HCT116 (cell line): ENCODE results near the gene FTCDNL1. TPM values are rescaled to one million over a fixed set of nuclear protein-coding genes. Genes with fewer than 3 reads are reported as not detected.

Experiments
- ATAC-seq: fragments of 200-7000 bp; cut with Tn5 transposase; 2 replicates; pipeline ENCODE4 v1.9.1; 2020; ENCODE audit warnings: mild to moderate bottlenecking, moderate library complexity
- BruUV-seq: library from RNA; stranded (reverse); fragments of 400-500 nt; replicated peaks from 2 replicates; lab custom pipeline; 2021; lab: Mats Ljungman, UMichigan
- CTCF ChIA-PET: fragments of 300-600 bp; sonication (Branson Sonifier 250); formaldehyde crosslinking; loops from one replicate; lab custom pipeline; 2021; ENCODE audit warnings: antibody characterized with exemption; lab: Charles Lee
- POLR2A ChIA-PET: fragments of 300-600, 350-600 bp; sonication (Branson Sonifier 250); formaldehyde crosslinking; loops from one replicate; lab custom pipeline; 2021; ENCODE audit warnings: antibody characterized with exemption; lab: Charles Lee
- RAD21 ChIA-PET, 2 experiments: fragments of 300-600 bp; sonication (Branson Sonifier 250); formaldehyde crosslinking; loops; one replicate each; lab custom pipeline; 2023; ENCODE audit warnings: low total read pairs in 2 of 2; ENCODE audit not compliant: uncharacterized antibody in 2 of 2, unreplicated experiment in 2 of 2, low non-redundant PET in 1 of 2; lab: Charles Lee
- DNase-seq: peaks from one replicate; pipeline ENCODE4 v3.0.0-alpha.2; 2010; ENCODE audit warnings: low read depth, low spot score
- H2AFZ ChIP-seq: fragments of 200-600 bp; shearing (Covaris generic), sonication (generic); 2 replicates; pipeline ENCODE4 v1.6.1; 2017; ENCODE audit warnings: low read depth, mixed run types, mixed read lengths, antibody characterized with exemption, low read length; ENCODE audit not compliant: poor library complexity, severe bottlenecking
- H3K27ac ChIP-seq: 2 replicates; pipeline ENCODE4 v1.5.1; 2012; ENCODE audit warnings: low read depth, low read length
- H3K27me3 ChIP-seq: fragments of 200-600 bp; sonication (generic); 2 replicates; pipeline ENCODE4 v1.6.1; 2016; ENCODE audit warnings: mixed run types, low read length, mixed read lengths; ENCODE audit not compliant: insufficient read depth
- H3K36me3 ChIP-seq, 2 experiments: fragments of 200-500 bp in 1 of 2; fragments of 200-600 bp in 1 of 2; sonication (Bioruptor generic) in 1 of 2; sonication (generic) in 1 of 2; 2 replicates each; pipeline versions ENCODE4 v1.5.1 to v1.6.1; 2014 to 2016; ENCODE audit warnings: low read length in 2 of 2, inconsistent platforms in 1 of 2, mixed read lengths in 1 of 2, mixed run types in 1 of 2; ENCODE audit not compliant: insufficient read depth in 2 of 2, control insufficient read depth in 1 of 2
- H3K4me1 ChIP-seq, 2 experiments: fragments of 200-600 bp in 1 of 2; sonication (generic) in 1 of 2; 2 replicates each; pipeline versions ENCODE4 v1.5.1 to v1.6.1; 2012 to 2017; ENCODE audit warnings: low read length in 2 of 2, inconsistent platforms in 1 of 2, mild to moderate bottlenecking in 1 of 2, mixed read lengths in 1 of 2, mixed run types in 1 of 2, moderate library complexity in 1 of 2; ENCODE audit not compliant: insufficient read depth in 2 of 2, control insufficient read depth in 1 of 2
- H3K4me2 ChIP-seq: fragments of 200-600 bp; sonication (generic); 2 replicates; pipeline ENCODE4 v1.6.1; 2017; ENCODE audit warnings: mixed run types, low read length, mixed read lengths
- H3K4me3 ChIP-seq, 2 experiments: fragments of 200-600 bp in 1 of 2; sonication (generic) in 1 of 2; replicated peaks in 1 of 2; 2 replicates each; pipeline ENCODE4 v1.5.1; 2011 to 2016; ENCODE audit warnings: low read length in 2 of 2, control low read depth in 1 of 2, low read depth in 1 of 2, mild to moderate bottlenecking in 1 of 2, mixed read lengths in 1 of 2, mixed run types in 1 of 2
- H3K79me2 ChIP-seq: fragments of 200-600 bp; sonication (generic); 2 replicates; pipeline ENCODE4 v1.6.1; 2017; ENCODE audit warnings: mild to moderate bottlenecking, mixed run types, low read length, moderate library complexity, mixed read lengths; ENCODE audit not compliant: insufficient read depth
- H3K9ac ChIP-seq: fragments of 200-600 bp; sonication (generic); 2 replicates; pipeline ENCODE4 v1.6.1; 2016; ENCODE audit warnings: low read length, mixed read lengths
- H3K9me2 ChIP-seq: fragments of 200-600 bp; sonication (generic), shearing (Covaris generic); 2 replicates; pipeline ENCODE4 v1.6.1; 2017; ENCODE audit warnings: mixed run types, mild to moderate bottlenecking, moderate library complexity; ENCODE audit not compliant: insufficient read depth
- H3K9me3 ChIP-seq, 2 experiments: fragments of 200-500 bp in 1 of 2; fragments of 200-600 bp in 1 of 2; sonication (Bioruptor generic) in 1 of 2; sonication (generic) in 1 of 2; 2 replicates each; pipeline ENCODE4 v1.6.1; 2014 to 2017; ENCODE audit warnings: low read length in 2 of 2, mixed read lengths in 2 of 2, inconsistent platforms in 1 of 2, low read depth in 1 of 2, mild to moderate bottlenecking in 1 of 2, mixed run types in 1 of 2, moderate library complexity in 1 of 2; ENCODE audit not compliant: control insufficient read depth in 1 of 2, insufficient read depth in 1 of 2
- H4K20me1 ChIP-seq: fragments of 200-600 bp; sonication (generic), shearing (Covaris generic); 2 replicates; pipeline ENCODE4 v1.6.1; 2017; ENCODE audit warnings: mixed run types, mild to moderate bottlenecking, moderate library complexity; ENCODE audit not compliant: insufficient read depth
- CEBPB ChIP-seq: IDR thresholded peaks from 2 replicates; pipeline ENCODE4 v1.6.1; 2012; ENCODE audit warnings: low read depth
- EZH2 ChIP-seq: fragments of 200-600 bp; sonication (generic); IDR thresholded peaks from 2 replicates; pipeline ENCODE4 v1.6.1; 2017; ENCODE audit warnings: antibody characterized with exemption, mixed run types
- FOSL1 ChIP-seq: IDR thresholded peaks from 2 replicates; pipeline ENCODE4 v1.6.1; 2012; ENCODE audit warnings: low read depth
- JUND ChIP-seq: IDR thresholded peaks from 2 replicates; pipeline ENCODE4 v1.6.1; 2012
- POLR2A ChIP-seq: IDR thresholded peaks from 2 replicates; pipeline ENCODE4 v1.7.0; 2011; ENCODE audit warnings: borderline replicate concordance; ENCODE audit not compliant: insufficient read depth, insufficient read length; ENCODE audit errors: extremely low read depth
- POLR2AphosphoS5 ChIP-seq: IDR thresholded peaks from 2 replicates; pipeline ENCODE4 v1.6.1; 2011; ENCODE audit warnings: mild to moderate bottlenecking, low read depth, low read length, moderate library complexity
- RAD21 ChIP-seq: IDR thresholded peaks from 2 replicates; pipeline ENCODE4 v1.6.1; 2012; ENCODE audit warnings: low read depth, mild to moderate bottlenecking
- SIN3A ChIP-seq: IDR thresholded peaks from 2 replicates; pipeline ENCODE4 v1.6.1; 2012; ENCODE audit warnings: low read depth
- SP1 ChIP-seq: IDR thresholded peaks from 2 replicates; pipeline ENCODE4 v1.6.1; 2012; ENCODE audit warnings: low read depth
- ZFX ChIP-seq: fragments of 450-650 bp; IDR thresholded peaks from 2 replicates; pipeline ENCODE4 v1.6.1; 2017
- ZNF274 ChIP-seq: fragments of 200-500 bp; sonication (Bioruptor generic); IDR thresholded peaks from 2 replicates; pipeline ENCODE4 v1.6.1; 2014; ENCODE audit warnings: mild to moderate bottlenecking, low read depth, low read length, inconsistent platforms
- intact Hi-C: fragments of 100-400 bp; cut with micrococcal nuclease; formaldehyde crosslinking; loops from 2 replicates; pipeline ENCODE4 v1.10.0; 2022
- total RNA-seq: library from RNA; stranded (reverse); gene quantifications from one replicate; pipeline ENCODE4 v1.2.1, GENCODE V29; 2021; ENCODE audit not compliant: unreplicated experiment
- TF ChIP-seq, protein P1 (sequence below): IDR thresholded peaks from 2 replicates; pipeline ENCODE4 v1.6.1; 2011; ENCODE audit warnings: mild to moderate bottlenecking, low read length, moderate library complexity; ENCODE audit not compliant: insufficient replicate concordance; ENCODE audit errors: extremely low read depth

FTCDNL1 gene
- total RNA-seq, 1 experiment from 2014 or later, result 2.6 TPM

DNA sequence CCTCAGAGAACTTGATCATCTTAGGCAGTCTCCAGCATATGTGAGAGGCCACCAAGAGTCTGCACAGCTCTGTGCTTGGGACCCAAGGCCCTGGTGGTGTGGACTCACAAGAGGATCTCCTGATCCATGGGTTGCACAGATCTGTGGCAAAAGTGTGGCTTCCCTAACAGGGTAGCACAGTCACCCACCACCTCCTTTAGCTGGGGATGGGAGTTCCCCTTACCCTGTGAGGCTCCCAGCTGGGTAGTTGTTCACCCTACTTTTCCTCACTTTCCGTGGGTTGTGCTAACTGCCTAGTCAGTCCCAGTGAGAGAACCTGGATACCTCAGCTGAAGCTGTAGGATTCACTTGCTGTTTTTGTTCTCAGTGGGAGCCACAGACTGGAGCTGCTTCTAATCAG is 123.7 kb downstream of the FTCDNL1 start:
- Histone ChIP-seq H4K20me1 (no peaks in the 10 kb centered on the region), H3K4me1 (no peaks in the 10 kb centered on the region), H3K27ac (no peak overlapping the region), H3K27me3 (no peaks in the 10 kb centered on the region), H3K9ac (no peak overlapping the region), H3K4me2 (no peak overlapping the region), H3K36me3 (no peaks in the 10 kb centered on the region), H2AFZ (no peak overlapping the region), H3K9me2 (no peaks in the 10 kb centered on the region), H3K79me2 (no peaks in the 10 kb centered on the region), H3K9me3 (no peaks in the 10 kb centered on the region), H3K4me3 (no peak overlapping the region)
- DNase-seq (no peak), ATAC-seq (no peak)
- POLR2A ChIA-PET, result no interaction called here
- no TSS peak for BruUV-seq
- CTCF ChIA-PET, result no interaction called here
- RAD21 ChIA-PET, result no interaction called here
- intact Hi-C loops, result no loop called here
- TF ChIP-seq ZNF274, result no peak
- TF ChIP-seq EZH2, result no peak
- no peak for TF ChIP-seq RAD21
- no peak for TF ChIP-seq CEBPB
- TF ChIP-seq ZFX, result no peak
- TF ChIP-seq POLR2AphosphoS5, result no peak
- no peak for TF ChIP-seq JUND
- no peak for TF ChIP-seq SIN3A
- TF ChIP-seq, protein P1, sequence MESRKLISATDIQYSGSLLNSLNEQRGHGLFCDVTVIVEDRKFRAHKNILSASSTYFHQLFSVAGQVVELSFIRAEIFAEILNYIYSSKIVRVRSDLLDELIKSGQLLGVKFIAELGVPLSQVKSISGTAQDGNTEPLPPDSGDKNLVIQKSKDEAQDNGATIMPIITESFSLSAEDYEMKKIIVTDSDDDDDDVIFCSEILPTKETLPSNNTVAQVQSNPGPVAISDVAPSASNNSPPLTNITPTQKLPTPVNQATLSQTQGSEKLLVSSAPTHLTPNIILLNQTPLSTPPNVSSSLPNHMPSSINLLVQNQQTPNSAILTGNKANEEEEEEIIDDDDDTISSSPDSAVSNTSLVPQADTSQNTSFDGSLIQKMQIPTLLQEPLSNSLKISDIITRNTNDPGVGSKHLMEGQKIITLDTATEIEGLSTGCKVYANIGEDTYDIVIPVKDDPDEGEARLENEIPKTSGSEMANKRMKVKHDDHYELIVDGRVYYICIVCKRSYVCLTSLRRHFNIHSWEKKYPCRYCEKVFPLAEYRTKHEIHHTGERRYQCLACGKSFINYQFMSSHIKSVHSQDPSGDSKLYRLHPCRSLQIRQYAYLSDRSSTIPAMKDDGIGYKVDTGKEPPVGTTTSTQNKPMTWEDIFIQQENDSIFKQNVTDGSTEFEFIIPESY, result no peak
- TF ChIP-seq SP1, result no peak
- no peak for TF ChIP-seq POLR2A
- TF ChIP-seq FOSL1, result no peak
